Endothelial cell of coronary artery (primary cell): ENCODE results near the gene APBB1IP. TPM values are rescaled to one million over a fixed set of nuclear protein-coding genes. Genes with fewer than 3 reads are reported as not detected.

ENCODE experiments used
- total RNA-seq: library from RNA; depleted of rRNA; stranded (reverse); fragments of >200 nt; gene quantifications from 2 replicates; pipeline ENCODE4 v1.2.3, GENCODE V29; 2014

APBB1IP gene
- total RNA-seq: 0.19 TPM in 1 of 2 replicates, not detected in the other

GRCh38 chr10:26437637-26438461, at the start of gene APBB1IP:
Gene APBB1IP (plus strand): TSS chr10:26438341. CDS start chr10:26492327, 53,986 bp downstream.

Other genes starting within 250 kb of the APBB1IP start
- not detected in 2 replicates for gene GAD2, start 221.6 kb upstream of the APBB1IP start, total RNA-seq